Uterus (tissue), 2 donors: ENCODE data around the gene TREM1.

Source experiments
- CTCF ChIP-seq, 4 experiments: fragments of 200-600 bp in 2 of 4; fragments of 450-650 bp in 2 of 4; sonication (generic) in 2 of 4; IDR thresholded peaks; one replicate each; pipeline ENCODE4 v1.5.1; 2016 to 2019; ENCODE audit warnings: antibody characterized with exemption in 4 of 4, mild to moderate bottlenecking in 2 of 4, moderate library complexity in 1 of 4
- POLR2A ChIP-seq, 2 donors: fragments of 450-650 bp; IDR thresholded peaks; one replicate each; pipeline ENCODE4 v1.6.1; 2016; ENCODE audit warnings: antibody characterized with exemption in 2 of 2, mild to moderate bottlenecking in 1 of 2, moderate library complexity in 1 of 2

GRCh38 chr6:41288030-41288753 is 1.7 kb upstream of the TREM1 start:
- TF ChIP-seq POLR2A (IDR thresholded peaks at IDR 0.05) = no peak
- TF ChIP-seq CTCF (IDR thresholded peaks at IDR 0.05) = no peak
